NCI-H128 (cell line): Measurements from ENCODE around the gene FBXW9.
"Not testable (repeated sequence)": the region's sequence is repeated elsewhere in the genome, so short reads cannot be mapped to it uniquely, and the experiment has no call there.

Source experiments
- DNase-seq: peaks from one replicate; lab custom pipeline; 2025; ENCODE audit not compliant: unreplicated experiment; lab: John Stamatoyannopoulos, UW

FBXW9 gene

GRCh38 chr19:12715929-12716328 is 19.5 kb upstream of the FBXW9 start:
- no peak for DNase-seq

GRCh38 chr19:12715102-12715501 is 18.7 kb upstream of the FBXW9 start:
- no peak for DNase-seq

GRCh38 chr19:12713304-12713703 is 16.9 kb upstream of the FBXW9 start:
- not testable (repeated sequence) for DNase-seq

- not testable (repeated sequence) for DNase-seq
These were observed 15.6 kb upstream of the FBXW9 start for GRCh38 chr19:12712077-12712476.

GRCh38 chr19:12711187-12711586 is 14.8 kb upstream of the FBXW9 start:
- DNase-seq, result no peak

GRCh38 chr19:12708641-12709040 is 12.2 kb upstream of the FBXW9 start:
- DNase-seq, result no peak

GRCh38 chr19:12706332-12706718 is 9.9 kb upstream of the FBXW9 start:
- DNase-seq, result no peak

- DNase-seq, result no peak
These were observed 9.4 kb upstream of the FBXW9 start for GRCh38 chr19:12705654-12706331.

- no peak for DNase-seq
These were observed 8.7 kb upstream of the FBXW9 start for GRCh38 chr19:12705169-12705568.

GRCh38 chr19:12703046-12703445 is 6.6 kb upstream of the FBXW9 start:
- DNase-seq, result peak; percentile 39

- no peak for DNase-seq
These were observed 5.3 kb upstream of the FBXW9 start for GRCh38 chr19:12701596-12702282.

- DNase-seq, result no peak
These were observed 1.7 kb upstream of the FBXW9 start for GRCh38 chr19:12698138-12698537.

GRCh38 chr19:12697425-12697824 is 994 bp upstream of the FBXW9 start:
- DNase-seq, result not testable (repeated sequence)

GRCh38 chr19:12695997-12696365 is 450 bp downstream of the FBXW9 start:
- DNase-seq, result no peak

- no peak for DNase-seq
These were observed 917 bp downstream of the FBXW9 start for GRCh38 chr19:12695514-12695913.

- no peak for DNase-seq
These were observed 1.3 kb downstream of the FBXW9 start for GRCh38 chr19:12695096-12695495.

- no peak for DNase-seq
These were observed 1.8 kb downstream of the FBXW9 start for GRCh38 chr19:12694641-12695040.

- no peak for DNase-seq
These were observed 3.5 kb downstream of the FBXW9 start for GRCh38 chr19:12692960-12693359.

GRCh38 chr19:12689581-12690216 is 6.7 kb downstream of the FBXW9 start:
- no peak for DNase-seq

GRCh38 chr19:12689012-12689411 is 7.4 kb downstream of the FBXW9 start:
- no peak for DNase-seq

- no peak for DNase-seq
These were observed 8.8 kb downstream of the FBXW9 start, which contains the start of gene GNG14 for GRCh38 chr19:12687496-12688196. Gene GNG14 (plus strand): TSS chr19:12687998. CDS start chr19:12688049, 51 bp downstream.

GRCh38 chr19:12685831-12686230 is 10.6 kb downstream of the FBXW9 start:
- no peak for DNase-seq
